WTC11 (cell line): ENCODE measurements around the gene DNAH5.

Experiments
- ATF1 ChIP-seq: sonication (generic); formaldehyde crosslinking; IDR thresholded peaks from 2 replicates; pipeline ENCODE4 v1.8.1; 2023; ENCODE audit warnings: mild to moderate bottlenecking, moderate library complexity, missing genetic modification reagents
- KAT7 ChIP-seq: sonication (generic); formaldehyde crosslinking; IDR thresholded peaks from 2 replicates; pipeline ENCODE4 v1.8.1; 2023; ENCODE audit warnings: missing genetic modification reagents, mild to moderate bottlenecking, borderline replicate concordance
- NR3C1 ChIP-seq: sonication (generic); formaldehyde crosslinking; conservative IDR thresholded peaks from 2 replicates; pipeline ENCODE4 v1.8.1; 2023; ENCODE audit warnings: low read depth, mild to moderate bottlenecking, missing genetic modification reagents
- OVOL2 ChIP-seq: fragments of 250-450 bp; sonication (Bioruptor Pico); IDR thresholded peaks from 2 replicates; pipeline ENCODE4 v1.9.0; 2021; ENCODE audit warnings: mild to moderate bottlenecking, borderline replicate concordance
- RELA ChIP-seq: sonication (generic); formaldehyde crosslinking; IDR thresholded peaks from 2 replicates; pipeline ENCODE4 v1.8.1; 2022; ENCODE audit warnings: missing genetic modification reagents, mild to moderate bottlenecking, borderline replicate concordance
- ZNF263 ChIP-seq: sonication (generic); formaldehyde crosslinking; IDR thresholded peaks from 2 replicates; pipeline ENCODE4 v1.8.1; 2022; ENCODE audit warnings: low read depth, mild to moderate bottlenecking, moderate library complexity, missing genetic modification reagents
- ZNF317 ChIP-seq: sonication (generic); formaldehyde crosslinking; IDR thresholded peaks from 2 replicates; pipeline ENCODE4 v1.8.1; 2023; ENCODE audit warnings: low read depth, mild to moderate bottlenecking, moderate library complexity, missing genetic modification reagents, borderline replicate concordance
- ZNF423 ChIP-seq: fragments of 250-450 bp; sonication (Bioruptor Pico); IDR thresholded peaks from 2 replicates; pipeline ENCODE4 v2.1.2; 2022; ENCODE audit warnings: mild to moderate bottlenecking, moderate library complexity
- TF ChIP-seq, protein P1 (sequence below): fragments of 200-600 bp; IDR thresholded peaks from 2 replicates; pipeline ENCODE4 v1.8.0; 2022; ENCODE audit warnings: antibody characterized with exemption
- TF ChIP-seq, protein P2 (sequence below): sonication (generic); formaldehyde crosslinking; IDR thresholded peaks from 2 replicates; pipeline ENCODE4 v1.8.0; 2022; ENCODE audit warnings: mild to moderate bottlenecking, missing genetic modification reagents
- TF ChIP-seq, protein P3 (sequence below): sonication (generic); formaldehyde crosslinking; IDR thresholded peaks from 2 replicates; pipeline ENCODE4 v1.8.1; 2022; ENCODE audit warnings: low read depth, mild to moderate bottlenecking, moderate library complexity, missing genetic modification reagents, borderline replicate concordance

DNA sequence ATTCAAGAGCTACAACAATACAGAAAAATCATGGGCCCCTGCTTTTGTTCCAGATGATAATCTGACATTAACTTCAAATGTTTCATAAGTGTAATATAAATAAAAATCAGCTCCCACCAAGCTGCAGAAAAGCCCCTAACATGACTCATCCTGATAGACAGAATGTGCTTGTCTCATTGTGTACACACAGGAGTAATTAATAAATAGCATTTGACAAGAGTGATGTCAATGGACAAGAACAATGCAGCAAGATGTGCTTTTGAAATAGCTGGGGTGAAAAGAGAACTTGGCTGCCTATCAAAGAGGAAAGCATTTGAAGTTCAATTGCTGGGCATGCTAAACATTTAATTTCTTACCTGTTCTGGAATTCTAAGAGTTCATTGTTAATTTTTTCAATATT lies 79.2 kb downstream of the DNAH5 start:
- TF ChIP-seq ZNF317 (CRISPR knock-in tag) (no peak), ZNF423 (CRISPR knock-in tag) (no peak), OVOL2 (no peak), NR3C1 (no peak), ZNF263 (CRISPR knock-in tag) (no peak), RELA (no peak), ATF1 (CRISPR knock-in tag) (no peak), KAT7 (no peak)
- TF ChIP-seq, protein P1, sequence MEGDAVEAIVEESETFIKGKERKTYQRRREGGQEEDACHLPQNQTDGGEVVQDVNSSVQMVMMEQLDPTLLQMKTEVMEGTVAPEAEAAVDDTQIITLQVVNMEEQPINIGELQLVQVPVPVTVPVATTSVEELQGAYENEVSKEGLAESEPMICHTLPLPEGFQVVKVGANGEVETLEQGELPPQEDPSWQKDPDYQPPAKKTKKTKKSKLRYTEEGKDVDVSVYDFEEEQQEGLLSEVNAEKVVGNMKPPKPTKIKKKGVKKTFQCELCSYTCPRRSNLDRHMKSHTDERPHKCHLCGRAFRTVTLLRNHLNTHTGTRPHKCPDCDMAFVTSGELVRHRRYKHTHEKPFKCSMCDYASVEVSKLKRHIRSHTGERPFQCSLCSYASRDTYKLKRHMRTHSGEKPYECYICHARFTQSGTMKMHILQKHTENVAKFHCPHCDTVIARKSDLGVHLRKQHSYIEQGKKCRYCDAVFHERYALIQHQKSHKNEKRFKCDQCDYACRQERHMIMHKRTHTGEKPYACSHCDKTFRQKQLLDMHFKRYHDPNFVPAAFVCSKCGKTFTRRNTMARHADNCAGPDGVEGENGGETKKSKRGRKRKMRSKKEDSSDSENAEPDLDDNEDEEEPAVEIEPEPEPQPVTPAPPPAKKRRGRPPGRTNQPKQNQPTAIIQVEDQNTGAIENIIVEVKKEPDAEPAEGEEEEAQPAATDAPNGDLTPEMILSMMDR, result no peak
- TF ChIP-seq, protein P2, sequence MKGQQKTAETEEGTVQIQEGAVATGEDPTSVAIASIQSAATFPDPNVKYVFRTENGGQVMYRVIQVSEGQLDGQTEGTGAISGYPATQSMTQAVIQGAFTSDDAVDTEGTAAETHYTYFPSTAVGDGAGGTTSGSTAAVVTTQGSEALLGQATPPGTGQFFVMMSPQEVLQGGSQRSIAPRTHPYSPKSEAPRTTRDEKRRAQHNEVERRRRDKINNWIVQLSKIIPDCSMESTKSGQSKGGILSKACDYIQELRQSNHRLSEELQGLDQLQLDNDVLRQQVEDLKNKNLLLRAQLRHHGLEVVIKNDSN (CRISPR knock-in tag), result no peak
- TF ChIP-seq, protein P3, sequence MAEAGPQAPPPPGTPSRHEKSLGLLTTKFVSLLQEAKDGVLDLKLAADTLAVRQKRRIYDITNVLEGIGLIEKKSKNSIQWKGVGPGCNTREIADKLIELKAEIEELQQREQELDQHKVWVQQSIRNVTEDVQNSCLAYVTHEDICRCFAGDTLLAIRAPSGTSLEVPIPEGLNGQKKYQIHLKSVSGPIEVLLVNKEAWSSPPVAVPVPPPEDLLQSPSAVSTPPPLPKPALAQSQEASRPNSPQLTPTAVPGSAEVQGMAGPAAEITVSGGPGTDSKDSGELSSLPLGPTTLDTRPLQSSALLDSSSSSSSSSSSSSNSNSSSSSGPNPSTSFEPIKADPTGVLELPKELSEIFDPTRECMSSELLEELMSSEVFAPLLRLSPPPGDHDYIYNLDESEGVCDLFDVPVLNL, result no peak
